Loucy (cell line): Measurements from ENCODE around the gene PDE8B.

ENCODE experiments used
- CTCF ChIP-seq: fragments of 200-600 bp; sonication (generic); conservative IDR thresholded peaks from 2 replicates; pipeline ENCODE4 v1.5.1; 2014; ENCODE audit warnings: mild to moderate bottlenecking, antibody characterized with exemption, low read length
- EZH2phosphoT487 ChIP-seq: fragments of 200-600 bp; IDR thresholded peaks from 2 replicates; pipeline ENCODE4 v1.6.1; 2018; ENCODE audit warnings: antibody characterized with exemption, mild to moderate bottlenecking, moderate library complexity, borderline replicate concordance

- TF ChIP-seq EZH2phosphoT487 (no peak), CTCF (no peak)
These were observed 100.2 kb downstream of the PDE8B start for GRCh38 chr5:77310494-77311213.
